Umbilical cord (tissue), 2 donors: ENCODE data around the gene TPCN2. TPM values are rescaled to one million over a fixed set of nuclear protein-coding genes. Genes with fewer than 3 reads are reported as not detected.

Experiments
- DNase-seq: peaks from one replicate; pipeline ENCODE4 v3.0.0-alpha.2; 2015; ENCODE audit warnings: low spot score
- total RNA-seq: library from RNA; depleted of rRNA; stranded (reverse); fragments of >200 nt; gene quantifications from one replicate; pipeline ENCODE4 v1.2.3, GENCODE V29; 2014; ENCODE audit warnings: low replicate concordance; ENCODE audit not compliant: insufficient read depth

Gene TPCN2
- total RNA-seq, 1 donor from 2014 or later, result 11.3 TPM

DNA sequence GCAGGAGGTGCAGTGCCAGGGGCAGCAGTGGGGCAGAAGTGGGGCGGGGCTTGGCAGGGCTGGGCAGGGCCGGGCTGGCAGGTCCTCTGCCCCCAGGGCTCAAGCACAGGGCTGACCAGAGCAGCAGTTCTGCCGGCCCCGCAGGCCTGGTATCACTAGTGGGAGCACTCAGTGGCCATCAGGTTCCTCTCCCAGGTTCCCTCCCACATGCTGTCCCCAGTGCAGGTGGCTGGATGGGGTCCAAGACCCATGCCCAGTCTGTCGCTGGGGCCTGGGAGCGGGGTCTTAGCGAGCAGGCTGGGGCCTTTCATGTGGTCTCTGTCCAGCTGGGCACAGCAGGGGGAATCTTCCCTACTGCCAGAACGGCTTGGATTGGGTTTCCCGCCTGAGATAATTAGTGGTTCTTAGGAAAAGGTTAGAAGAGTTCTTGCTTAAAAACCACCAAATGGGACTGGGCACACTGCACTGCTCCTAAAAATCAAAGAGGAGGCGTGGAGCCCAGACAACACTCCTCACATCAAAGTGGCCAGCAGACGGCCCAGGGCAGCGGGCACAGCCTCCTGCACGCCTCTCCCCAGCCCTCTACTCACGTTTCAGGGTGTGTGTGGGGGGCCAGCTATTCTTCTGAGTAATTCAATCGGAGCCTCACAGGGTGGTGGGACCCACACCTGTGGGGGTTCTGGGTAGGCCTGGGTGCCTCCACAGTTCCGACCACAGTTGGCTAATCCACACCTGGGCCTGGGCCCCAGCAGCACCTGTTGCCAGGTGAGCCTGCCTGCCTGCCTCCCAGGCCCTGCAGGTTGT, 45.6 kb downstream of the TPCN2 start:
- no peak for DNase-seq

DNA sequence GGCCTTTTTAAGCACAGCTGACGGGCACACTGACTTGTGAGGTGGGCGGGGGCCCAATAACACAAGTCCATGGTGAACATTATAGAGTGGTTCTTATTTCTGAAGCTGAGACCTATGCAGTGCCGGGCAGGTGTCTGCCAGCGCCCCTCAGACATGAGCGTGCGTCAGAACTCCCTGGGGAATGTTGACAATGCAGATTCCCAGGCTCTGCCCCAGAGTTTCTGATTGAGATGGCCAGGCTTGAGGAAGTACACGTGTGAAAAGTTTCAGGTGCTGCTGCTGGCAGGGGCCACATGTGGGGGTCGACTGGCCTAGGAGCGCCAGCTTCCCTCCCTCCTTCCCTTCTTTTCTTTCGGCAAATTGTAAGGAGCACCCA, 46.2 kb downstream of the TPCN2 start:
- DNase-seq, result no peak

GRCh38 chr11:69095300-69095699, 46.6 kb downstream of the TPCN2 start:
- DNase-seq, result no peak

DNA sequence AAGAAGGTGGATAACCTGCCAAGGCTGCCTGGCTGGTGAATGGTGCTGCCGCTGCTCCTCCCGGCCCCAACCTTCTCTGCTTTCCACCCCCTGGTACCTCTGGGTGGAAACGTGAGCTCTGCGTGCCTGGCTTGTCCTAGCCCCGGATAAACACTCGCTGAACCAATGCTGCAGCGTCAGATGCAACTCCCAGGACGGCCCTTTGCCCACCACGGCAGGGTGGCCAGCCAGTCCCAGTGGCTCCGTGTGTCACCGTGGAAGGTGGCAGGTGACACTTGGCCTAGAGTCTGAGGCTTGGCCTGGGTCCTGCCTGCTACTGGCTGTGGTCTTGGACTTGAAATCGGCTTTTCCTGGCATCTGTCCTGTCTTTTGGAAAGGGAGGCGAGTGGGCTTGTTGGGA, 47.7 kb downstream of the TPCN2 start:
- DNase-seq, result no peak

GRCh38 chr11:69097263-69097662, 48.5 kb downstream of the TPCN2 start:
- no peak for DNase-seq

- DNase-seq, result no peak
Measured at GRCh38 chr11:69099180-69099579, 50.4 kb downstream of the TPCN2 start.

GRCh38 chr11:69100454-69101114, 51.9 kb downstream of the TPCN2 start:
- no peak for DNase-seq

DNA sequence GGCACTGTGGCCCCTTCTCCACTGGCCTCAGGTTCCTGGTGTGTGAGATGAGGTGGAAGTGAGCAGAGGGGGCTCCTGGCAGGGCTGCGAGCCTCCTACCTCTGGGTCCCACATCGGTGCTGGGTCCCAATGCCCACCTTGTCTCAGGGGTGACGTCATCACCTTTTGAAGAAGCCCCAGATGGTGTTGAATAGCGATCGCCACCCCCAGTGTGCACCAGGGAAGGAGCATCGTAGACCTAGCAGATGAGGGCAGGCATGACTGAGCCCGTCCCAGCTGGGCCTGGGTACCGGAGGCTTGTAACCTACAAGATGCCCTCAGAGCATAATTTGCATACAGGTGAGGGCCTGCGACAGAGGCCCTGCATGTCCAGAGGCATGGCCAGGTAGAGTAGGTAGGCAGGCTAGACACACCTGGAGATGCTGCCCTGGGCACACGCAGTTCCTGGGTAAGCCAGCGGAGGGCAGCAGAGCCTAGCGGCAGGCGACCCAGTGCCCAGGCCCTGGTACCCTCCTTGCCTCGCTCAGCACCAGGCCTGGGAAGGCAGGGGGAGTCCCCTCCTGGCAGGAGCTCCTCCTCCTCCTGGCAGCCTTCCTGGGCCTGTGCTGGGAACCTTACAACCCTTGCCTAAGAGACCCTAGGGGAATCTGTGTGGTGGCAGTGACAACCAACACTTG, 52.5 kb downstream of the TPCN2 start:
- peak; percentile 70 for DNase-seq

DNA sequence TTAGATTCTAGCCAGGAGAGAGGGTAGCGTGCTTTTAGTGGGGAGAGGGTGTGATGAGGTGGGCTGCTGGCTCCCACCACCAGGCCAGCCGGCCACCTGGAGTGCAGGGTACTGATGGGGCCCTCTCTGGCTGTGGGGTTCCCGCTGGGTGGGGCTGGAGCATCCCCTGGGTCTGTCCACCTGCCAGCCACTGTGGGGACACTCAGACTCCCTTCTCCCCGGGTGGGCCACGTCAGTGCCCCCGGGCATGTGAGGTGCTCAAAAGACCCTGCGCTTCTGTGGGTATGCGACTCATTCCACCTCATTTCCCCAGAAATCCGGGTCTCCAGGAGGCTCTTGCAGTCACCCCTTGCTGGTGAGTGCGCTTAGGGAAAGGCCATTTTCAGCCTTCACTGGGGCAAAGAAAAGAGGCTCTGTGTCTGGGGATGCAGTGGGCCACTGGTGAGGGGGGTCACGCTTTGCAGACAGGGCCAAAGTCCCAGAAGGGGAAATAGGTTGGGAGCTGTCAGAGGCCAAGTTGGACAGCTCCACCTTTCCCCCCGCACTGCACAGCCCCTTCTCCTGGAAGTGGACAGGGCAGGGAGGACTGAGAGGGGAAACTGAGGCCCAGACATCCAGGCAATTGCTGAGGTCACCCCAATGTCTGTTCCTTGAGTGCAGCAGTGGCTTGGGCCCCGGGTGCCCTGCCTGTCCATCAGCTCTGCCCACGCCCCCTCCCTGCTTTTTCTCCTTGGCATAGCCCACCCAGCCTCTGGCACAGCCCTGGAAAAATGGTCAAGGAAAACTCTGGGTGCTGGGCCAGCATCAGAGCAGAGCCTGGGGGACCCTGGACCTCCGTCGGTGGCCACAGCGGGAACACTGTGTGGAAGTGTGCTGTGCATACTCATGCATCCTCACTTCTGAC, 53.3 kb downstream of the TPCN2 start:
- no peak for DNase-seq

DNA sequence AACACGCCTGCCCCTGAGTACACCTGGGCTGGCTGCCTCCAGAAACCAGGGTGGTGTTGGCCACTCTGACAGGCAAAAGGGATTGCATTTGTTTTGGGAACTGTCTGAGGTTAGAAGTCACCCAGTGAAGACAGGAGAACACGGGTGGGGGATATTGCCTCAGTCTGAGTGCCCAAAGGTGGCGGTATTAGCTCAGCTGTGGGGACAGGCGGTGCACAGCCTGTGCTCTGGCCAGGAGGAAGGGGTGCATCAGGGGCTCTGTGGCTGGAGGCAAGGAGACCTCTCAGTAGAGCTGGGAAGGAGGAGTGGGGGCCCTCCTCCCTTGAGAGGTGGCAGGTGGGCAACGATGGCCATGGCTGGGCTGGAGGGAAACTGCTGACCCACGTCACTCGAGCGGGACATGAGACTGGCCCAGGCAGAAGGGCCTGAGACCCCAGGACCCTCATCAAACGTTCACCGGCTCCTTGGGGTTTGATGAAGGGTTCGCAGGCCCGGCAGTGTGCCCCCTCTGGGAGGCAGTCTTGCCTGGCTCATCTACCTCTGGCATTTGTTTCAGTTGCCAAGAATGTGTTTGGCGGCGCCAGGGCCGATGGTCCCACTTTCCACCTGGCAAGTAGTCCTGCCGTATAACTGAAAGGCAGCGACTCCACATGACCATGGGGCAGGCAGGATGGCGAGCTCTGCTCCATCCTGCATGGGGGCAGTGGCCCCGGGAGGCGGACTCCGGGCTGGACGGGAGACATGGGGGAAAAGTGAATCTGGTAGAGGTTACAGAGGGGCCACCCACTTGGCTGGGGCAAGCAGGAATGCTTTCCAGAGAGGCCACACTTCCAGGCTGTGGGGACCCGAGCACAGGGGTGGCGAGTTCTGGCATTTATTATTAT, 54.2 kb downstream of the TPCN2 start:
- no peak for DNase-seq

GRCh38 chr11:69104212-69104855, 55.6 kb downstream of the TPCN2 start:
- no peak for DNase-seq

GRCh38 chr11:69104856-69105395, 56.2 kb downstream of the TPCN2 start:
- DNase-seq, result no peak

DNA sequence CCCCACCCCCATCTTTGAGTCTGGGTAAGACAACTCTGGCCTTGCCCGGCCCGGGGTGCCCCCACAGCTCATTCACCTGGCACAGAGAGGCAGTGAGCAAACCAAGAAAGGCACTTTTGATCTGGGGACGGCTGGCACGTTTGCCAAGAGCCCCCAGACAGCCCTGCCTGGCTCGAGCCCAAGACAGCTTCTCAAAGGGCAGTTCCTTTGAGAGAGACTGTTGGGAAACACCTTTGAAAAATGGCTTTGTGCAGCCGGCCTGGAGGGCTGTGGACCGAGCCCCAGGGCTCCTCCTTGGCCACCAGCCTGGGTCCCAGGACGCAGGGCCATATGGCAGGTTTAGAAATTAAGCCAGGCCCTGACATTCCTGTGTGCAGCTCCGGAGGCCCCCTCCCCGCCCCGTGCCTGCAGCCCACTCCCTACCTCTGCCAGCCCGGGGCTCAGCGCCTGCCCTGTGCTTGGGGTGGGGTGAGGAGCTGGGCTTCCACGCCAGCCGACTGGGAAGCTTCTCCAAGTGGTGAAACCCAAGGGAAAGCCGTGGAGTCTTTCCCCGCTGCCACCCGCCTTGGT, 56.8 kb downstream of the TPCN2 start:
- DNase-seq, result no peak

DNA sequence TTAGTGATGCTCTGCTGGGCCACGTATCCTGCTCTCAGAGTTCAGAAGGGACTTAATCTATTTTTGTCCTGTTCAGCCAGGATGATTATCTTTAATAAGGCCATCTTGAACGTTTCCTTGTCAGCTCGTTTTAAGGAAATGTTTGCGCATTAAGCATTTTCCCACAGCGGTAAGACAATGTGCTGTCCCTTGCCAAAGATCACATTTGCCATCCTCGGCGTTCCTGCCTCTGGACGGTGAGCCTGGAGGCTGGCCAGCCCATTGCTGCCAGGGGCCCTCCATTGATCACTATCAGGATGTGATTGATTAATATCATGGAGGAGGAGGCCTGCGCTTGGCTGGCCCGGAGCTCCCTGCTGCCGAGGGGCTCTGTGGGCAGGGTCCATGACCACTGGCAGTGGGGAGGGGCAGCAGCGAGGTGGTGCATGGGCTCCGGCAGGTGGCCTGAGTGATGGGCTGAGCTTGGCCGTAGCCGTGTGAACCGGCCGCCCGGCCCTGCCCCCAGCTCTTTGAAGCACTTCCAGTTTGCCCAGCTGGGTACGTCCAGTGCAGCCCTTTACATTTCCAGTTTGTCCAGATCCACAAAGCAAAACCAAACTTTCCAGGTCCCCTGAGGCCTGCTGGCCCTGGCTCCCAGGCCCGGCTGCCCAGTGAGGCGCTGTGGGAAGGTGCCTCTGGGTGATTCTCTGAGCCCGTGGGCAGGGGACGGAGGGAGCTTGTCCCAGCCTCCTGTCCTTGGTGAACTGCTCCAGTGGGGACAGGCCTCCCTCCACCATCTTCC, 57.5 kb downstream of the TPCN2 start:
- peak; percentile 66 for DNase-seq

- no peak for DNase-seq
Measured at GRCh38 chr11:69107413-69107812, 58.7 kb downstream of the TPCN2 start.

- no peak for DNase-seq
Measured at GRCh38 chr11:69108030-69108429, 59.3 kb downstream of the TPCN2 start.

DNA sequence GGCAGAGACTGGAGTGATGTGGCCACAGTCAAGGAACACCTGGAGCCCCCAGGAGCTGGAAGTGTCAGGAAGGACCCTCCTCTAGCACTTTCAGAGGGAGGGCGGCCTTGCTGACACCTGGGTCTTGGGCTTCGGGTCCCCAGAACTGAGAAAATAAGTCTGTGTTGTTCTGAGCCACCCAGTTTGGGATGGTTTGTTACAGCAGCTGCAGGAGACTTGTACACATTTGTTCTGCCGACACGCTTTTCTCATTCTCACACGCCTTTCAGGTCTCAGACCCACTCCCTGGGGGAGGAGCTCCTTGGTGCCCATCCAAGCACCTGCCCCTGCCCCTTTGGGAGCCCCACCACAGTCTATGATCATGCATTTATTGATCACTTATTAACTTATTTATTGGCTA, 59.8 kb downstream of the TPCN2 start:
- DNase-seq, result no peak

DNA sequence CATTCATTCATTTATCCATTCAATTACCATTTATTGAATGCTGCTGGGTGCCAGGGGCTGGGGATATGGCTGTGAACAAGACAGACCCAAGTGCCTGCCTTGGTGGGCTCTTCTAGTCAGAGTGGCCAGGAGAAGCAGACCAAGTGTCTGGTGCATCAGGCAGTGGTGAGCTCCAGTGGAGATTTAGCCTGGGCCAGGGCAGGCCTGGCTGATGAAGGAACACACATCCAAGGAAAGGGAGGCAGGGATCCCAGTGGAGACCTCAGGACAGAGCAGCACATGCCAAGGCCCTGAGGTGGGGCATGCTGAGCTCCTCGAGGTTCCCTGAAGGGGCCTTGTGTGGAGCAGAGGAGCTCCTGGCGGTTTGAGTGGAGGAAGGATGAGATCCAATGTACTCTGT, 60.4 kb downstream of the TPCN2 start:
- DNase-seq, result no peak

GRCh38 chr11:69110451-69110850, 61.7 kb downstream of the TPCN2 start:
- DNase-seq, result no peak
